Activated CD8-positive, alpha-beta memory T cell treated with anti-CD3 and anti-CD28 coated beads, Interleukin-2, amount 10 ng/mL, durations not matched to agents 7 days and 5 days (primary cell): Measurements from ENCODE around the gene CNTN1. TPM values are rescaled to one million over a fixed set of nuclear protein-coding genes. Genes with fewer than 3 reads are reported as not detected.

Experiments used
- ATAC-seq: fragments of 150-1000 bp; cut with Tn5 transposase; one replicate; pipeline ENCODE4 v1.10.0; 2021; ENCODE audit warnings: moderate library complexity
- CTCF ChIA-PET: fragments of 350-600 bp; sonication (Branson Sonifier 250); formaldehyde crosslinking; loops from one replicate; lab custom pipeline; 2021; ENCODE audit warnings: antibody characterized with exemption; lab: Charles Lee
- DNase-seq: peaks from one replicate; pipeline ENCODE4 v3.0.0-alpha.2; 2020
- H3K27ac Mint-ChIP-seq: one replicate; pipeline ENCODE4 v1.8.0; 2021; ENCODE audit warnings: mild to moderate bottlenecking, mixed read lengths
- H3K27me3 Mint-ChIP-seq: one replicate; pipeline ENCODE4 v1.8.0; 2021; ENCODE audit warnings: mixed read lengths
- H3K36me3 Mint-ChIP-seq: one replicate; pipeline ENCODE4 v1.8.0; 2021; ENCODE audit warnings: mild to moderate bottlenecking, mixed read lengths
- H3K4me1 Mint-ChIP-seq: one replicate; pipeline ENCODE4 v1.8.0; 2021; ENCODE audit warnings: mixed read lengths
- H3K4me3 Mint-ChIP-seq: one replicate; pipeline ENCODE4 v1.8.0; 2021; ENCODE audit warnings: mild to moderate bottlenecking, moderate library complexity, mixed read lengths
- H3K9me3 Mint-ChIP-seq: one replicate; pipeline ENCODE4 v1.8.0; 2022; ENCODE audit warnings: low read depth, mixed read lengths
- total RNA-seq, 2 experiments: library from RNA; stranded (reverse); gene quantifications; one replicate each; pipeline ENCODE4 v1.2.3, GENCODE V29; 2021

Gene CNTN1
- total RNA-seq, 2 experiments from 2014 or later, result not detected

GRCh38 chr12:41023836-41024235, 331.6 kb downstream of the CNTN1 start:
- Mint-ChIP-seq H3K4me1 (no peaks in the 10 kb centered on the region), H3K9me3 (no peaks in the 10 kb centered on the region), H3K27me3 (no peaks in the 10 kb centered on the region), H3K36me3 (no peaks in the 10 kb centered on the region), H3K4me3 (no peak overlapping the region), H3K27ac (no peak overlapping the region)
- CTCF ChIA-PET, result no interaction called here
- DNase-seq (no peak), ATAC-seq (no peak)

- Mint-ChIP-seq H3K27me3 (no peaks in the 10 kb centered on the region), H3K27ac (no peak overlapping the region), H3K36me3 (no peaks in the 10 kb centered on the region), H3K9me3 (no peaks in the 10 kb centered on the region), H3K4me3 (no peak overlapping the region), H3K4me1 (no peaks in the 10 kb centered on the region)
- ATAC-seq, result no peak
- CTCF ChIA-PET, result no interaction called here
- no peak for DNase-seq
These were observed 333.9 kb downstream of the CNTN1 start for GRCh38 chr12:41026151-41026550.

- no peak overlapping the region for H3K27ac Mint-ChIP-seq
- no peaks in the 10 kb centered on the region for H3K9me3 Mint-ChIP-seq
- H3K4me1 Mint-ChIP-seq, result no peaks in the 10 kb centered on the region
- H3K36me3 Mint-ChIP-seq, result no peaks in the 10 kb centered on the region
- no peak for ATAC-seq
- no peak overlapping the region for H3K4me3 Mint-ChIP-seq
- H3K27me3 Mint-ChIP-seq, result no peaks in the 10 kb centered on the region
- CTCF ChIA-PET, result no interaction called here
- DNase-seq, result no peak
These were observed 340.1 kb downstream of the CNTN1 start for GRCh38 chr12:41032386-41032785.

GRCh38 chr12:41034686-41035085, 342.4 kb downstream of the CNTN1 start:
- Mint-ChIP-seq H3K4me3 (no peak overlapping the region), H3K4me1 (no peaks in the 10 kb centered on the region), H3K9me3 (no peaks in the 10 kb centered on the region), H3K27me3 (no peaks in the 10 kb centered on the region), H3K36me3 (no peaks in the 10 kb centered on the region), H3K27ac (no peak overlapping the region)
- DNase-seq (no peak), ATAC-seq (no peak)
- CTCF ChIA-PET, result no interaction called here

GRCh38 chr12:41039461-41039860, 347.2 kb downstream of the CNTN1 start:
- ATAC-seq (no peak), DNase-seq (no peak)
- Mint-ChIP-seq H3K4me3 (no peak overlapping the region), H3K36me3 (no peaks in the 10 kb centered on the region), H3K4me1 (no peaks in the 10 kb centered on the region), H3K27me3 (no peaks in the 10 kb centered on the region), H3K9me3 (no peaks in the 10 kb centered on the region), H3K27ac (no peak overlapping the region)
- CTCF ChIA-PET, result no interaction called here

- ATAC-seq, result no peak
- CTCF ChIA-PET, result no interaction called here
- H3K9me3 Mint-ChIP-seq, result no peaks in the 10 kb centered on the region
These were observed 353.3 kb downstream of the CNTN1 start for GRCh38 chr12:41045509-41045908.

GRCh38 chr12:41049033-41049432, 356.8 kb downstream of the CNTN1 start:
- no peak for DNase-seq
- CTCF ChIA-PET, result no interaction called here
- no peak overlapping the region for H3K27ac Mint-ChIP-seq
- no peak overlapping the region for H3K4me3 Mint-ChIP-seq
- no peaks in the 10 kb centered on the region for H3K27me3 Mint-ChIP-seq
- H3K4me1 Mint-ChIP-seq, result no peaks in the 10 kb centered on the region
- H3K36me3 Mint-ChIP-seq, result no peaks in the 10 kb centered on the region
- no peaks in the 10 kb centered on the region for H3K9me3 Mint-ChIP-seq
- no peak for ATAC-seq

More at GRCh38 chr12:41045509-41045908, 353.3 kb downstream of the CNTN1 start:
- Mint-ChIP-seq H3K4me1 (no peaks in the 10 kb centered on the region), H3K27me3 (no peaks in the 10 kb centered on the region), H3K36me3 (no peaks in the 10 kb centered on the region), H3K4me3 (no peak overlapping the region), H3K27ac (no peak overlapping the region)
- no peak for DNase-seq

- Mint-ChIP-seq H3K27ac (no peak overlapping the region), H3K4me1 (no peaks in the 10 kb centered on the region), H3K27me3 (no peaks in the 10 kb centered on the region), H3K4me3 (no peak overlapping the region), H3K9me3 (no peaks in the 10 kb centered on the region), H3K36me3 (no peaks in the 10 kb centered on the region)
- DNase-seq, result no peak
- no peak for ATAC-seq
- CTCF ChIA-PET, result no interaction called here
These were observed 359.7 kb downstream of the CNTN1 start for GRCh38 chr12:41051954-41052353.

GRCh38 chr12:41052441-41052840, 360.2 kb downstream of the CNTN1 start:
- Mint-ChIP-seq H3K36me3 (no peaks in the 10 kb centered on the region), H3K27me3 (no peaks in the 10 kb centered on the region), H3K4me3 (no peak overlapping the region), H3K4me1 (no peaks in the 10 kb centered on the region), H3K9me3 (no peaks in the 10 kb centered on the region), H3K27ac (no peak overlapping the region)
- CTCF ChIA-PET, result no interaction called here
- DNase-seq (no peak), ATAC-seq (no peak)

GRCh38 chr12:41053046-41053445, 360.8 kb downstream of the CNTN1 start:
- ATAC-seq, result no peak
- no peaks in the 10 kb centered on the region for H3K9me3 Mint-ChIP-seq
- DNase-seq, result no peak
- no peak overlapping the region for H3K4me3 Mint-ChIP-seq
- no peaks in the 10 kb centered on the region for H3K36me3 Mint-ChIP-seq
- H3K4me1 Mint-ChIP-seq, result no peaks in the 10 kb centered on the region
- CTCF ChIA-PET, result no interaction called here
- no peaks in the 10 kb centered on the region for H3K27me3 Mint-ChIP-seq
- H3K27ac Mint-ChIP-seq, result no peak overlapping the region

GRCh38 chr12:41055875-41056577, 363.8 kb downstream of the CNTN1 start:
- ATAC-seq, result no peak
- Mint-ChIP-seq H3K36me3 (no peaks in the 10 kb centered on the region), H3K9me3 (no peaks in the 10 kb centered on the region), H3K27ac (no peak overlapping the region), H3K27me3 (no peaks in the 10 kb centered on the region), H3K4me1 (no peaks in the 10 kb centered on the region), H3K4me3 (no peak overlapping the region)
- CTCF ChIA-PET, result no interaction called here
- DNase-seq, result no peak

- CTCF ChIA-PET, result no interaction called here
These were observed 366.0 kb downstream of the CNTN1 start for GRCh38 chr12:41058266-41058665.

GRCh38 chr12:41061192-41061591, 369.0 kb downstream of the CNTN1 start:
- Mint-ChIP-seq H3K27ac (no peak overlapping the region), H3K9me3 (no peaks in the 10 kb centered on the region), H3K4me3 (no peak overlapping the region), H3K27me3 (no peaks in the 10 kb centered on the region), H3K36me3 (no peaks in the 10 kb centered on the region), H3K4me1 (no peaks in the 10 kb centered on the region)
- ATAC-seq (no peak), DNase-seq (no peak)
- CTCF ChIA-PET, result no interaction called here

More at GRCh38 chr12:41058266-41058665, 366.0 kb downstream of the CNTN1 start:
- ATAC-seq (no peak), DNase-seq (no peak)
- H3K36me3 Mint-ChIP-seq, result no peaks in the 10 kb centered on the region
- no peaks in the 10 kb centered on the region for H3K9me3 Mint-ChIP-seq
- no peak overlapping the region for H3K4me3 Mint-ChIP-seq
- H3K4me1 Mint-ChIP-seq, result no peaks in the 10 kb centered on the region
- H3K27ac Mint-ChIP-seq, result no peak overlapping the region
- no peaks in the 10 kb centered on the region for H3K27me3 Mint-ChIP-seq

GRCh38 chr12:41064411-41064810, 372.2 kb downstream of the CNTN1 start:
- Mint-ChIP-seq H3K4me1 (no peaks in the 10 kb centered on the region), H3K9me3 (no peaks in the 10 kb centered on the region)

More at GRCh38 chr12:41064411-41064810, 372.2 kb downstream of the CNTN1 start:
- CTCF ChIA-PET, result no interaction called here
- H3K4me3 Mint-ChIP-seq, result no peak overlapping the region
- DNase-seq (no peak), ATAC-seq (no peak)
- H3K36me3 Mint-ChIP-seq, result no peaks in the 10 kb centered on the region
- H3K27me3 Mint-ChIP-seq, result no peaks in the 10 kb centered on the region
- no peak overlapping the region for H3K27ac Mint-ChIP-seq
